Lower leg skin (tissue), 4 donors: ENCODE results near the gene KRTAP19-2. TPM values are rescaled to one million over a fixed set of nuclear protein-coding genes. Genes with fewer than 3 reads are reported as not detected.
"Not testable (repeated sequence)": the region's sequence is repeated elsewhere in the genome, so short reads cannot be mapped to it uniquely, and the experiment has no call there.

Experiments
- DNase-seq, 2 donors: peaks; one replicate each; pipeline ENCODE4 v3.0.0-alpha.2; 2019; ENCODE audit warnings: low spot score in 2 of 2
- H3K4me3 ChIP-seq: fragments of 200-600 bp; sonication (generic); 2 replicates; pipeline ENCODE4 v1.5.1; 2017; ENCODE audit warnings: mild to moderate bottlenecking, low read depth; ENCODE audit not compliant: poor library complexity, severe bottlenecking
- POLR2A ChIP-seq, 2 donors: fragments of 450-650 bp; IDR thresholded peaks; one replicate each; pipeline ENCODE4 v1.6.1; 2016 to 2017; ENCODE audit warnings: antibody characterized with exemption in 2 of 2, mild to moderate bottlenecking in 1 of 2, moderate library complexity in 1 of 2
- WGBS, 2 donors: methylation state at CpG; one replicate each; pipeline ENCODE4 v1.1.5; 2018; 5-methylcytosine and 5-hydroxymethylcytosine counted together
- intact Hi-C: fragments of 100-400 bp; cut with DNase I; formaldehyde crosslinking; loops from one replicate; pipeline ENCODE4 v1.15.0; 2023; ENCODE audit warnings: low total_unique reads
- total RNA-seq, 4 donors: library from RNA; depleted of rRNA; stranded (reverse); fragments of >200 nt; gene quantifications; one replicate each; pipeline ENCODE4 v1.1.0, GENCODE V29; 2016
- TF ChIP-seq, protein P1 (sequence below), 3 donors: fragments of 450-650 bp; IDR thresholded peaks; one replicate each; pipeline ENCODE4 v1.5.1; 2016; ENCODE audit warnings: antibody characterized with exemption in 3 of 3, mild to moderate bottlenecking in 3 of 3, moderate library complexity in 2 of 3

Gene KRTAP19-2, protein sequence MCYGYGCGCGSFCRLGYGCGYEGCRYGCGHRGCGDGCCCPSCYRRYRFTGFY
- 1 to 10 TPM in 1 of 4 donors, not detected in 3; 1.8 TPM for total RNA-seq

DNA sequence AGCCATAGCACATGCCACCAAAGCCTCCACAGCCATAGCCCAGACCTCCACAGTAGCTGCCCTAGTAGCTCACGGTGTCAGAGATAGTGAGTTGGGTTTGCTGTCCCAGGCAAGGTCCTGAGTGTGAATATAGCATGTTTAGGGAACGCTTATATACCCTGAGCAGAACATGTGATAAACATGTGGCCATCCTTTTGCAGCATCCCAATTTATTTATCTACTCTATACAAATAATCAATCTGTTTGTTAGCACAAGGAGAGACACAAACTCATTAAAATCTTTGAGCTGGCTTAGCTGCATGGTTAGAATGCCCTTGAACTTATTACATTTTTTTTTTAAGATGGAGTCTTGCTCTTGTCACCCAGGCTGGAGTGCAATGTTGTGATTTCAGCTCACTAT lies at the start of gene KRTAP19-2:
Gene KRTAP19-2, minus strand, starts transcription at position 101 of the 400 bp plus-strand sequence. Its CDS starts 88 bp downstream, at position 13.
- no peak within 1 kb of the TSS for H3K4me3 ChIP-seq
- intact Hi-C loops, result no loop called here
- no peak for DNase-seq
- 84 to 100% methylated on average over 1 to 2 of the region's 2 CpGs for WGBS, 2 donors
- no peak for TF ChIP-seq POLR2A (IDR thresholded peaks at IDR 0.05)
- TF ChIP-seq, protein P1, sequence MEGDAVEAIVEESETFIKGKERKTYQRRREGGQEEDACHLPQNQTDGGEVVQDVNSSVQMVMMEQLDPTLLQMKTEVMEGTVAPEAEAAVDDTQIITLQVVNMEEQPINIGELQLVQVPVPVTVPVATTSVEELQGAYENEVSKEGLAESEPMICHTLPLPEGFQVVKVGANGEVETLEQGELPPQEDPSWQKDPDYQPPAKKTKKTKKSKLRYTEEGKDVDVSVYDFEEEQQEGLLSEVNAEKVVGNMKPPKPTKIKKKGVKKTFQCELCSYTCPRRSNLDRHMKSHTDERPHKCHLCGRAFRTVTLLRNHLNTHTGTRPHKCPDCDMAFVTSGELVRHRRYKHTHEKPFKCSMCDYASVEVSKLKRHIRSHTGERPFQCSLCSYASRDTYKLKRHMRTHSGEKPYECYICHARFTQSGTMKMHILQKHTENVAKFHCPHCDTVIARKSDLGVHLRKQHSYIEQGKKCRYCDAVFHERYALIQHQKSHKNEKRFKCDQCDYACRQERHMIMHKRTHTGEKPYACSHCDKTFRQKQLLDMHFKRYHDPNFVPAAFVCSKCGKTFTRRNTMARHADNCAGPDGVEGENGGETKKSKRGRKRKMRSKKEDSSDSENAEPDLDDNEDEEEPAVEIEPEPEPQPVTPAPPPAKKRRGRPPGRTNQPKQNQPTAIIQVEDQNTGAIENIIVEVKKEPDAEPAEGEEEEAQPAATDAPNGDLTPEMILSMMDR (IDR thresholded peaks at IDR 0.05), result no peak

DNA sequence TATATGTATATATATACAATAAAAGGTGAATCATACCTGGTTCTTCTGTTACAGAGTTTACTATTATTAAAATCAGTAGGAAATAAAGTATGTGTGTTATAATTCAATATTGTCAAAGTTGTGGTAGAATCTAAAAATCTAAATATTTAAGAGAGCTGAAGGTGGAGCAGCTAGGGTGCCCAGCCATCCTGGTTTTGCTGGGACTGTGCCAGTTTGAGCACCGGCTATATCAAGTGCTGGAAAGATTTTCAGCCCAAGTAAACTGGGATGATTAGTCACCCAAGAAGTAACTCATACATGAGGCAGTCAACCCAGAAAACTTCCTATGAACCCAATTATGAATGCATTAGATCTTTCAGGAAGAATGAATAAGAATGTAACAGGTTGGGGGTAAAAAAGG lies 31.6 kb upstream of the KRTAP19-2 start:
- intact Hi-C loops, result no loop called here
- TF ChIP-seq POLR2A (IDR thresholded peaks at IDR 0.05), result no peak
- TF ChIP-seq, protein P1 (IDR thresholded peaks at IDR 0.05), result no peak
- no peak overlapping the region for H3K4me3 ChIP-seq
- DNase-seq, result no peak
- 59 to 67% methylated on average over 1 of the region's 1 CpG for WGBS, 2 donors

GRCh38 chr21:30515681-30516080 lies 28.4 kb upstream of the KRTAP19-2 start:
- intact Hi-C loops, result no loop called here
- TF ChIP-seq, protein P1 (IDR thresholded peaks at IDR 0.05), result no peak
- TF ChIP-seq POLR2A (IDR thresholded peaks at IDR 0.05), result no peak
- DNase-seq, result no peak
- 79 to 86% methylated on average over 1 of the region's 1 CpG for WGBS, 2 donors
- no peak overlapping the region for H3K4me3 ChIP-seq

DNA sequence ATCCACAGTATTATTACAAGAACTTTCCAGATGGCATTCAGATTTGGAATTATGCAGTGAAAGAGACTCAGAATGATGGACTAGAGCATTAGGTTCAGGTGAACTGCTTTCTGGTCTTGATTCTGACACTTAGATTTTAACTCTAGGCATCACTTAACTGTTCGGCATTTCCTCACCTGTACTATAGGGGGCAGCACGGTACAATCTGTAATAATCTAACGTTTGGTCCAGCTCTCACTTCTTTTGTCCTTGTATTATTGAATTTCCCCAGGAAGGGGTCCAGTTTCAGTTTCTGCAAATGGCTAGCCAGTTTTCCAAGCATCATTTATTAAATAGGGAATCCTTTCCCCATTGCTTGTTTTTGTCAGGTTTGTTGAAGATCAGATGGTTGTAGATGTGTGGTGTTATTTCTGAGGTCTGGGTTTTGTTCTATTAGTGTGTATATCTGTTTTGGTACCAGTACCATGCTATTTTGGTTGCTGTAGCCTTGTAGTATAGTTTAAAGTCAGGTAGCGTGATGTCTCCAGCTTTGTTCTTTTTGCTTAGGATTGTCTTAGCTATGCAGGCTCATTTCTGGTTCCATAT lies 18.5 kb upstream of the KRTAP19-2 start:
- DNase-seq, H3K4me3 ChIP-seq, intact Hi-C loops: not testable (repeated sequence)
- WGBS, 2 donors, result 31 to 34% methylated on average over 4 of the region's 4 CpGs

GRCh38 chr21:30502041-30502440 lies 14.8 kb upstream of the KRTAP19-2 start, which contains the start of gene KRTAP19-5:
TSS of gene KRTAP19-5 (minus strand) at chr21:30502141. CDS start at chr21:30502090, 51 bp downstream.
- WGBS, 2 donors, result 74 to 78% methylated on average over 6 of the region's 6 CpGs
- DNase-seq, result no peak
- TF ChIP-seq, protein P1 (IDR thresholded peaks at IDR 0.05), result no peak
- TF ChIP-seq POLR2A (IDR thresholded peaks at IDR 0.05), result no peak
- intact Hi-C loops, result no loop called here
- no peak within 1 kb of the TSS for H3K4me3 ChIP-seq

DNA sequence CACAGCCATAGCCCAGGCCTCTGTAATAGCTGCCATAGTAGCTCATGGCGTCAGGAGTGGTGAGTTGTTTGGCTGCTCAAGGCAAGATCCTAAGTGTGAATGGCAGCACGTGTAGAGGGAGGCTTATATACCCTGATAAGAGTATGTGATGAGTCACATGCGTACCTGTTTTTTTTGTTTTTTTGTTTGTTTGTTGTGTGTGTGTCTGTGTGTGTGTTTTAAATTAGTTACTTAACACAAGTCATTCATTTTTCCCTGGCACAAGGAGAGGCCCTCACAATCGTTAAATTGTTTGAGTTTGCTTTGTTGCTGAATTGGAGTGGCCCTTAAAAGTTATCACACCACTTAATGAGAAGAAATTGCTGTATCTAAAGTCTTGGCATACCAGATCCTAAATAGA lies 9.8 kb upstream of the KRTAP19-2 start, which contains the start of gene KRTAP19-4:
Gene KRTAP19-4, minus strand, starts transcription at position 101 of the 400 bp plus-strand sequence. Its CDS starts 55 bp downstream, at position 46.
- no peak within 1 kb of the TSS for H3K4me3 ChIP-seq
- TF ChIP-seq POLR2A (IDR thresholded peaks at IDR 0.05), result no peak
- TF ChIP-seq, protein P1 (IDR thresholded peaks at IDR 0.05), result no peak
- intact Hi-C loops, result no loop called here
- WGBS, 2 donors, result 62 to 82% methylated on average over 4 of the region's 4 CpGs
- DNase-seq, result no peak
